HG03159 (cell line): ENCODE results near the gene OMG.
"Not testable (repeated sequence)": the region's sequence is repeated elsewhere in the genome, so short reads cannot be mapped to it uniquely, and the experiment has no call there.

Source experiments
- ATAC-seq: cut with Tn5 transposase; IDR thresholded peaks from one replicate; pipeline ENCODE4 v1.9.1; 2021; ENCODE audit warnings: mild to moderate bottlenecking, moderate library complexity; ENCODE audit not compliant: unreplicated experiment

OMG gene

GRCh38 chr17:31266042-31266441 is 31.0 kb downstream of the OMG start:
- no peak for ATAC-seq

- ATAC-seq: not testable (repeated sequence)
These were observed 34.1 kb downstream of the OMG start for GRCh38 chr17:31262923-31263322.

- no peak for ATAC-seq
These were observed 35.4 kb downstream of the OMG start for GRCh38 chr17:31261601-31262000.

GRCh38 chr17:31260151-31260550 is 36.9 kb downstream of the OMG start:
- no peak for ATAC-seq

GRCh38 chr17:31256936-31257335 is 40.1 kb downstream of the OMG start:
- no peak for ATAC-seq

- ATAC-seq: no peak
These were observed 42.4 kb downstream of the OMG start for GRCh38 chr17:31254654-31255053.

- ATAC-seq: no peak
These were observed 44.3 kb downstream of the OMG start for GRCh38 chr17:31252741-31253140.

- ATAC-seq: no peak
These were observed 45.1 kb downstream of the OMG start for GRCh38 chr17:31251970-31252328.

GRCh38 chr17:31251105-31251969 is 45.7 kb downstream of the OMG start:
- no peak for ATAC-seq

- ATAC-seq: no peak
These were observed 46.8 kb downstream of the OMG start for GRCh38 chr17:31250229-31250628.

GRCh38 chr17:31249835-31250141 is 47.3 kb downstream of the OMG start:
- ATAC-seq: no peak

GRCh38 chr17:31248986-31249834 is 47.8 kb downstream of the OMG start:
- no peak for ATAC-seq
